GM20000 (cell line): ENCODE results near the gene CAMK1D.

ENCODE experiments used
- DNase-seq: peaks from one replicate; pipeline ENCODE4 v3.0.0; 2012; ENCODE audit warnings: low spot score
- CTCF ChIP-seq: IDR thresholded peaks from 2 replicates; pipeline ENCODE4 v1.5.1; 2012; ENCODE audit warnings: mild to moderate bottlenecking, control low read depth; ENCODE audit errors: extremely low read depth, missing control alignments

The CAMK1D gene

GRCh38 chr10:12656518-12657142, 307.3 kb downstream of the CAMK1D start:
- peak; percentile 72 for DNase-seq

GRCh38 chr10:12657489-12657888, 308.1 kb downstream of the CAMK1D start:
- DNase-seq = no peak
- TF ChIP-seq CTCF = no peak

More at GRCh38 chr10:12656518-12657142, 307.3 kb downstream of the CAMK1D start:
- TF ChIP-seq CTCF = peak; percentile 39

GRCh38 chr10:12658526-12658925, 309.2 kb downstream of the CAMK1D start:
- TF ChIP-seq CTCF = no peak
- no peak for DNase-seq

- no peak for TF ChIP-seq CTCF
- DNase-seq = no peak
These were observed 310.4 kb downstream of the CAMK1D start for GRCh38 chr10:12659706-12660105.

GRCh38 chr10:12660812-12661211, 311.5 kb downstream of the CAMK1D start:
- TF ChIP-seq CTCF = no peak

GRCh38 chr10:12661671-12662070, 312.3 kb downstream of the CAMK1D start:
- TF ChIP-seq CTCF = no peak
- no peak for DNase-seq

More at GRCh38 chr10:12660812-12661211, 311.5 kb downstream of the CAMK1D start:
- no peak for DNase-seq

GRCh38 chr10:12663863-12664262, 314.5 kb downstream of the CAMK1D start:
- no peak for TF ChIP-seq CTCF

More at GRCh38 chr10:12663863-12664262, 314.5 kb downstream of the CAMK1D start:
- no peak for DNase-seq
